HepG2 (cell line): ENCODE measurements around the gene EFNA2. TPM values are rescaled to one million over a fixed set of nuclear protein-coding genes. Genes with fewer than 3 reads are reported as not detected.

Source experiments
- BCL6 ChIP-seq: IDR thresholded peaks from 2 replicates; pipeline ENCODE4 v1.6.1; 2016; ENCODE audit warnings: missing genetic modification reagents, missing compliant biosample characterization
- CEBPZ ChIP-seq: IDR thresholded peaks from 2 replicates; pipeline ENCODE4 v1.6.1; 2012; ENCODE audit warnings: low read length, improper control_type of control experiment
- IRF2 ChIP-seq: IDR thresholded peaks from 2 replicates; pipeline ENCODE4 v1.6.1; 2018; ENCODE audit warnings: missing genetic modification reagents, missing compliant biosample characterization
- KLF12 ChIP-seq: sonication (generic); formaldehyde crosslinking; IDR thresholded peaks from 2 replicates; pipeline ENCODE4 v1.4.0; 2020; ENCODE audit warnings: missing genetic modification reagents, borderline replicate concordance
- MAFG ChIP-seq: sonication (generic); formaldehyde crosslinking; IDR thresholded peaks from 2 replicates; pipeline ENCODE4 v1.5.1; 2020; ENCODE audit warnings: mild to moderate bottlenecking, missing genetic modification reagents
- PTBP1 ChIP-seq: fragments of 200-400 bp; formaldehyde crosslinking; IDR thresholded peaks from 2 replicates; pipeline ENCODE4 v1.6.1; 2018; ENCODE audit warnings: low read length, low read depth; ENCODE audit not compliant: poor library complexity, severe bottlenecking
- RBAK ChIP-seq: sonication (generic); formaldehyde crosslinking; IDR thresholded peaks from 2 replicates; pipeline ENCODE4 v1.5.1; 2020; ENCODE audit warnings: mild to moderate bottlenecking, missing genetic modification reagents
- SALL2 ChIP-seq: sonication (generic); formaldehyde crosslinking; IDR thresholded peaks from 2 replicates; pipeline ENCODE4 v1.8.1; 2023; ENCODE audit warnings: mild to moderate bottlenecking, missing genetic modification reagents, inconsistent platforms
- SKI ChIP-seq: fragments of 450-650 bp; IDR thresholded peaks from one replicate; pipeline ENCODE4 v1.6.1; 2018; ENCODE audit warnings: mild to moderate bottlenecking; ENCODE audit not compliant: partially characterized antibody
- SRSF1 ChIP-seq: fragments of 200-400 bp; formaldehyde crosslinking; optimal IDR thresholded peaks from 2 replicates; pipeline ENCODE3; 2017; ENCODE audit warnings: mild to moderate bottlenecking, low read depth, low read length, moderate library complexity
- ZNF546 ChIP-seq: sonication (generic); formaldehyde crosslinking; conservative IDR thresholded peaks from 2 replicates; pipeline ENCODE4 v1.8.1; 2023; ENCODE audit warnings: mild to moderate bottlenecking, missing genetic modification reagents
- ZNF576 ChIP-seq: sonication (generic); formaldehyde crosslinking; IDR thresholded peaks from 2 replicates; pipeline ENCODE4 v1.4.0; 2020; ENCODE audit warnings: mild to moderate bottlenecking, missing genetic modification reagents
- ZNF724P ChIP-seq: sonication (generic); formaldehyde crosslinking; IDR thresholded peaks from 2 replicates; pipeline ENCODE4 v1.8.0; 2022; ENCODE audit warnings: missing genetic modification reagents, borderline replicate concordance
- ZNF780A ChIP-seq: sonication (generic); formaldehyde crosslinking; IDR thresholded peaks from 2 replicates; pipeline ENCODE4 v1.8.0; 2022; ENCODE audit warnings: mild to moderate bottlenecking, missing genetic modification reagents, moderate library complexity
- polyA plus RNA-seq, 8 experiments: library from polyadenylated mRNA; depleted of rRNA in 3 of 8; stranded (reverse) in 7 of 8; unstranded in 1 of 8; fragments of >200 nt; fragmentation: Illumina TruSeq in 4 of 8; extraction: Trizol in 4 of 8; gene quantifications; 2 replicates each; pipeline versions ENCODE4 v1.2.1 to v1.2.3, GENCODE V29; 2011 to 2016; ENCODE audit warnings: low read depth in 4 of 8, missing spikeins in 1 of 8, mixed read lengths in 1 of 8; ENCODE audit not compliant: insufficient read depth in 1 of 8
- total RNA-seq, 5 experiments: library from RNA; depleted of rRNA; stranded (reverse); fragments of >200 nt; fragmentation: Illumina TruSeq; extraction: Trizol; gene quantifications; 2 replicates each; pipeline ENCODE4 v1.2.3, GENCODE V29; 2016; ENCODE audit warnings: low read depth in 1 of 5
- TF ChIP-seq, protein P1 (sequence below): sonication (generic); formaldehyde crosslinking; IDR thresholded peaks from 2 replicates; pipeline ENCODE4 v1.4.0; 2020; ENCODE audit warnings: mild to moderate bottlenecking, missing genetic modification reagents, borderline replicate concordance
- TF ChIP-seq, protein P2 (sequence below), 2 experiments: sonication (generic) in 1 of 2; formaldehyde crosslinking in 1 of 2; IDR thresholded peaks; 2 replicates each; pipeline versions ENCODE4 v1.4.0 to v1.6.1; 2018 to 2020; ENCODE audit warnings: missing genetic modification reagents in 2 of 2, borderline replicate concordance in 1 of 2, low read depth in 1 of 2, mild to moderate bottlenecking in 1 of 2, missing biosample characterization in 1 of 2
- TF ChIP-seq, protein P3 (sequence below): sonication (generic); formaldehyde crosslinking; IDR thresholded peaks from 2 replicates; pipeline ENCODE4 v1.8.1; 2023; ENCODE audit warnings: missing genetic modification reagents, mild to moderate bottlenecking, borderline replicate concordance

The EFNA2 gene
- total and polyA plus RNA-seq, 2 of the 13 experiments (the other 11 are each of a cell fraction or from before 2014, with no cell fraction given): 6.0 to 9.9 TPM

GRCh38 chr19:1239796-1240737 lies 45.6 kb upstream of the EFNA2 start (continued):
- TF ChIP-seq CEBPZ (no peak), BCL6 (CRISPR knock-in tag) (no peak), KLF12 (no peak), IRF2 (CRISPR knock-in tag) (no peak; the same call in 1 of the 2 replicates), SALL2 (CRISPR knock-in tag) (no peak), ZNF780A (CRISPR knock-in tag) (no peak), ZNF724P (CRISPR knock-in tag) (no peak), RBAK (CRISPR knock-in tag) (no peak), SKI (peak; percentile 65), MAFG (CRISPR knock-in tag) (no peak), ZNF546 (CRISPR knock-in tag) (0 out of 2 replicates have a peak, but pooled peaks have one; percentile 30), SRSF1 (no peak), PTBP1 (no peak), ZNF576 (CRISPR knock-in tag) (no peak)
- TF ChIP-seq, protein P1, sequence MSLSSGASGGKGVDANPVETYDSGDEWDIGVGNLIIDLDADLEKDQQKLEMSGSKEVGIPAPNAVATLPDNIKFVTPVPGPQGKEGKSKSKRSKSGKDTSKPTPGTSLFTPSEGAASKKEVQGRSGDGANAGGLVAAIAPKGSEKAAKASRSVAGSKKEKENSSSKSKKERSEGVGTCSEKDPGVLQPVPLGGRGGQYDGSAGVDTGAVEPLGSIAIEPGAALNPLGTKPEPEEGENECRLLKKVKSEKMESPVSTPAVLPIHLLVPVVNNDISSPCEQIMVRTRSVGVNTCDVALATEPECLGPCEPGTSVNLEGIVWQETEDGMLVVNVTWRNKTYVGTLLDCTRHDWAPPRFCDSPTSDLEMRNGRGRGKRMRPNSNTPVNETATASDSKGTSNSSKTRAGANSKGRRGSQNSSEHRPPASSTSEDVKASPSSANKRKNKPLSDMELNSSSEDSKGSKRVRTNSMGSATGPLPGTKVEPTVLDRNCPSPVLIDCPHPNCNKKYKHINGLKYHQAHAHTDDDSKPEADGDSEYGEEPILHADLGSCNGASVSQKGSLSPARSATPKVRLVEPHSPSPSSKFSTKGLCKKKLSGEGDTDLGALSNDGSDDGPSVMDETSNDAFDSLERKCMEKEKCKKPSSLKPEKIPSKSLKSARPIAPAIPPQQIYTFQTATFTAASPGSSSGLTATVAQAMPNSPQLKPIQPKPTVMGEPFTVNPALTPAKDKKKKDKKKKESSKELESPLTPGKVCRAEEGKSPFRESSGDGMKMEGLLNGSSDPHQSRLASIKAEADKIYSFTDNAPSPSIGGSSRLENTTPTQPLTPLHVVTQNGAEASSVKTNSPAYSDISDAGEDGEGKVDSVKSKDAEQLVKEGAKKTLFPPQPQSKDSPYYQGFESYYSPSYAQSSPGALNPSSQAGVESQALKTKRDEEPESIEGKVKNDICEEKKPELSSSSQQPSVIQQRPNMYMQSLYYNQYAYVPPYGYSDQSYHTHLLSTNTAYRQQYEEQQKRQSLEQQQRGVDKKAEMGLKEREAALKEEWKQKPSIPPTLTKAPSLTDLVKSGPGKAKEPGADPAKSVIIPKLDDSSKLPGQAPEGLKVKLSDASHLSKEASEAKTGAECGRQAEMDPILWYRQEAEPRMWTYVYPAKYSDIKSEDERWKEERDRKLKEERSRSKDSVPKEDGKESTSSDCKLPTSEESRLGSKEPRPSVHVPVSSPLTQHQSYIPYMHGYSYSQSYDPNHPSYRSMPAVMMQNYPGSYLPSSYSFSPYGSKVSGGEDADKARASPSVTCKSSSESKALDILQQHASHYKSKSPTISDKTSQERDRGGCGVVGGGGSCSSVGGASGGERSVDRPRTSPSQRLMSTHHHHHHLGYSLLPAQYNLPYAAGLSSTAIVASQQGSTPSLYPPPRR (CRISPR knock-in tag): no peak
- TF ChIP-seq, protein P2, sequence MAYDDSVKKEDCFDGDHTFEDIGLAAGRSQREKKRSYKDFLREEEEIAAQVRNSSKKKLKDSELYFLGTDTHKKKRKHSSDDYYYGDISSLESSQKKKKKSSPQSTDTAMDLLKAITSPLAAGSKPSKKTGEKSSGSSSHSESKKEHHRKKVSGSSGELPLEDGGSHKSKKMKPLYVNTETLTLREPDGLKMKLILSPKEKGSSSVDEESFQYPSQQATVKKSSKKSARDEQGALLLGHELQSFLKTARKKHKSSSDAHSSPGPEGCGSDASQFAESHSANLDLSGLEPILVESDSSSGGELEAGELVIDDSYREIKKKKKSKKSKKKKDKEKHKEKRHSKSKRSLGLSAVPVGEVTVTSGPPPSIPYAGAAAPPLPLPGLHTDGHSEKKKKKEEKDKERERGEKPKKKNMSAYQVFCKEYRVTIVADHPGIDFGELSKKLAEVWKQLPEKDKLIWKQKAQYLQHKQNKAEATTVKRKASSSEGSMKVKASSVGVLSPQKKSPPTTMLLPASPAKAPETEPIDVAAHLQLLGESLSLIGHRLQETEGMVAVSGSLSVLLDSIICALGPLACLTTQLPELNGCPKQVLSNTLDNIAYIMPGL (CRISPR knock-in tag; IDR thresholded peaks at IDR 0.05; ENCODE audit: borderline replicate concordance in 1 of 2, low read depth in 1 of 2): peak in 1 of 2 experiments; percentile 75; a peak in 2 of 4 replicates
- TF ChIP-seq, protein P3, sequence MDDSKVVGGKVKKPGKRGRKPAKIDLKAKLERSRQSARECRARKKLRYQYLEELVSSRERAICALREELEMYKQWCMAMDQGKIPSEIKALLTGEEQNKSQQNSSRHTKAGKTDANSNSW (CRISPR knock-in tag): no peak
